Nephron (organoid): ENCODE measurements around the gene RPTOR.

Source experiments
- H3K27ac Mint-ChIP-seq, 3 experiments: 2 replicates each; pipeline ENCODE4 v1.8.0; 2020; ENCODE audit warnings: mixed read lengths in 3 of 3, mild to moderate bottlenecking in 2 of 3, moderate library complexity in 1 of 3
- H3K27me3 Mint-ChIP-seq: 2 replicates; pipeline ENCODE4 v1.8.0; 2021; ENCODE audit warnings: low read depth, mild to moderate bottlenecking, moderate library complexity, mixed read lengths
- H3K36me3 Mint-ChIP-seq: 2 replicates; pipeline ENCODE4 v1.8.0; 2020; ENCODE audit warnings: low read depth, mixed read lengths
- H3K4me1 Mint-ChIP-seq: 2 replicates; pipeline ENCODE4 v1.8.0; 2020; ENCODE audit warnings: mixed read lengths
- H3K4me3 Mint-ChIP-seq, 3 experiments: 2 replicates each; pipeline ENCODE4 v1.8.0; 2020; ENCODE audit warnings: mild to moderate bottlenecking in 3 of 3, mixed read lengths in 3 of 3, moderate library complexity in 2 of 3
- H3K9me3 Mint-ChIP-seq: 2 replicates; pipeline ENCODE4 v1.8.0; 2020; ENCODE audit warnings: mixed read lengths
- CTCF ChIP-seq, 3 experiments: fragments of 200-600 bp; sonication (generic); IDR thresholded peaks; one replicate each; pipeline ENCODE4 v1.5.0; 2021; ENCODE audit warnings: antibody characterized with exemption in 3 of 3; ENCODE audit not compliant: unreplicated experiment in 3 of 3

The RPTOR gene

GRCh38 chr17:80905586-80906230 lies 361.1 kb downstream of the RPTOR start:
- H3K9me3 Mint-ChIP-seq: no peaks in the 10 kb centered on the region
- H3K36me3 Mint-ChIP-seq: peaks cover 50% of the 10 kb centered on the region
- peaks cover 4% of the 10 kb centered on the region for H3K27me3 Mint-ChIP-seq
- TF ChIP-seq CTCF (IDR thresholded peaks at IDR 0.05; ENCODE audit: unreplicated experiment in 3 of 3): no peak
- no peak overlapping the region for H3K27ac Mint-ChIP-seq
- no peak overlapping the region for H3K4me3 Mint-ChIP-seq
- peaks cover 25% of the 10 kb centered on the region for H3K4me1 Mint-ChIP-seq

- no peak overlapping the region for H3K4me3 Mint-ChIP-seq
- peaks cover 15% of the 10 kb centered on the region for H3K4me1 Mint-ChIP-seq
- no peak for TF ChIP-seq CTCF (IDR thresholded peaks at IDR 0.05; ENCODE audit: unreplicated experiment in 3 of 3)
- H3K27ac Mint-ChIP-seq: no peak overlapping the region
- H3K27me3 Mint-ChIP-seq: peaks cover 1% of the 10 kb centered on the region
- no peaks in the 10 kb centered on the region for H3K9me3 Mint-ChIP-seq
- peaks cover 47% of the 10 kb centered on the region for H3K36me3 Mint-ChIP-seq
Measured at GRCh38 chr17:80906364-80907259, 362.0 kb downstream of the RPTOR start.

GRCh38 chr17:80907281-80907680 lies 362.6 kb downstream of the RPTOR start:
- Mint-ChIP-seq H3K4me1 (peaks cover 11% of the 10 kb centered on the region), H3K4me3 (no peak overlapping the region), H3K9me3 (no peaks in the 10 kb centered on the region), H3K27ac (no peak overlapping the region), H3K27me3 (no peaks in the 10 kb centered on the region), H3K36me3 (peaks cover 41% of the 10 kb centered on the region)
- no peak for TF ChIP-seq CTCF (IDR thresholded peaks at IDR 0.05; ENCODE audit: unreplicated experiment in 3 of 3)

GRCh38 chr17:80908211-80908610 lies 363.6 kb downstream of the RPTOR start:
- no peak for TF ChIP-seq CTCF (IDR thresholded peaks at IDR 0.05; ENCODE audit: unreplicated experiment in 3 of 3)
- H3K9me3 Mint-ChIP-seq: no peaks in the 10 kb centered on the region
- H3K27me3 Mint-ChIP-seq: no peaks in the 10 kb centered on the region
- H3K4me1 Mint-ChIP-seq: peaks cover 16% of the 10 kb centered on the region
- no peak overlapping the region for H3K27ac Mint-ChIP-seq
- peaks cover 46% of the 10 kb centered on the region for H3K36me3 Mint-ChIP-seq
- no peak overlapping the region for H3K4me3 Mint-ChIP-seq

GRCh38 chr17:80908776-80909175 lies 364.1 kb downstream of the RPTOR start:
- Mint-ChIP-seq H3K9me3 (no peaks in the 10 kb centered on the region), H3K36me3 (peaks cover 47% of the 10 kb centered on the region), H3K4me1 (peaks cover 16% of the 10 kb centered on the region), H3K4me3 (no peak overlapping the region), H3K27ac (no peak overlapping the region), H3K27me3 (no peaks in the 10 kb centered on the region)
- no peak for TF ChIP-seq CTCF (IDR thresholded peaks at IDR 0.05; ENCODE audit: unreplicated experiment in 3 of 3)
